PC-9 (cell line): ENCODE measurements around the gene ADPGK.

ENCODE experiments used
- EZH2 ChIP-seq: fragments of 200-600 bp; sonication (generic); IDR thresholded peaks from 2 replicates; pipeline ENCODE4 v1.8.0; 2017; ENCODE audit warnings: antibody characterized with exemption, low read depth
- TF ChIP-seq, protein P1 (sequence below): fragments of 200-600 bp; sonication (generic); conservative IDR thresholded peaks from 2 replicates; pipeline ENCODE4 v1.6.1; 2017; ENCODE audit warnings: mixed run types, antibody characterized with exemption, mild to moderate bottlenecking, moderate library complexity

DNA sequence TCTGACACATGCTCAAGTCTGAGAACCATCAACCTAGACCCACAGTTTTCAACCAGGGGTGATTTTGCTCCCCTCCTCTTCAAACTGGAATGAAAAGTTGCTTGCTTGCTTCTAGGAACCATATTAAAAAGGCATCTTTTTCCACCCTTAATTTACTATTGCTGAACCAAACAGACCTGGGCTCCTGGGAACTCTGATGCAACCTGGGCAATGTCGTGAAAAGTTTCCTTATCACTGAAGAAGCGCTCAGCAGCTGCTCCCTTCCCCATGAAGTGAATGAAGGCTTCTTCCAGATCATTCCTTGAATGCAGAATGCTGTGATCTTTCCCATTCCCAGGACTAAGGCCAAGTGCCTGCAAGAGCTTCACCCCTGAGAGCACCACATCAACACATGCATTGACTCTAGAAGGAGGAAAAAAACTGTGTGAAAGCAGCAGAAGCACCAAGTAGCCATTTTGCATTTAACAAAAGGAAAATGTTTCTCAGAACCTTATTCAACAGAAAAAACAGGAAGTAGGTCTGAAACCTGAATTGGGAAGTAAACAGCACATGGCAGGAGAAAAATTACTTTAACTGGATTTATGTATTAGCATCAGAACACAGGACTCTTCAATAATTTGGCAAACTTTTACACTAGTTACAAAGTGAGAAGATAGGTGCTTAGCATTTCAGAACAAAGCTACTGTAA lies 8.7 kb downstream of the ADPGK start:
- TF ChIP-seq, protein P1, sequence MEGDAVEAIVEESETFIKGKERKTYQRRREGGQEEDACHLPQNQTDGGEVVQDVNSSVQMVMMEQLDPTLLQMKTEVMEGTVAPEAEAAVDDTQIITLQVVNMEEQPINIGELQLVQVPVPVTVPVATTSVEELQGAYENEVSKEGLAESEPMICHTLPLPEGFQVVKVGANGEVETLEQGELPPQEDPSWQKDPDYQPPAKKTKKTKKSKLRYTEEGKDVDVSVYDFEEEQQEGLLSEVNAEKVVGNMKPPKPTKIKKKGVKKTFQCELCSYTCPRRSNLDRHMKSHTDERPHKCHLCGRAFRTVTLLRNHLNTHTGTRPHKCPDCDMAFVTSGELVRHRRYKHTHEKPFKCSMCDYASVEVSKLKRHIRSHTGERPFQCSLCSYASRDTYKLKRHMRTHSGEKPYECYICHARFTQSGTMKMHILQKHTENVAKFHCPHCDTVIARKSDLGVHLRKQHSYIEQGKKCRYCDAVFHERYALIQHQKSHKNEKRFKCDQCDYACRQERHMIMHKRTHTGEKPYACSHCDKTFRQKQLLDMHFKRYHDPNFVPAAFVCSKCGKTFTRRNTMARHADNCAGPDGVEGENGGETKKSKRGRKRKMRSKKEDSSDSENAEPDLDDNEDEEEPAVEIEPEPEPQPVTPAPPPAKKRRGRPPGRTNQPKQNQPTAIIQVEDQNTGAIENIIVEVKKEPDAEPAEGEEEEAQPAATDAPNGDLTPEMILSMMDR, result no peak
- TF ChIP-seq EZH2, result no peak
